Stimulated activated CD4-positive, alpha-beta T cell treated with anti-CD3 and anti-CD28 coated beads, Interleukin-1b, Interleukin-23, amount 100 ng/mL, for 48 hours (primary cell): ENCODE measurements around the gene ELP4.

ENCODE experiments used
- DNase-seq: peaks from one replicate; pipeline ENCODE4 v3.0.0-alpha.2; 2020

Gene ELP4

GRCh38 chr11:31827455-31828206 lies 318.1 kb downstream of the ELP4 start:
- DNase-seq: no peak

DNA sequence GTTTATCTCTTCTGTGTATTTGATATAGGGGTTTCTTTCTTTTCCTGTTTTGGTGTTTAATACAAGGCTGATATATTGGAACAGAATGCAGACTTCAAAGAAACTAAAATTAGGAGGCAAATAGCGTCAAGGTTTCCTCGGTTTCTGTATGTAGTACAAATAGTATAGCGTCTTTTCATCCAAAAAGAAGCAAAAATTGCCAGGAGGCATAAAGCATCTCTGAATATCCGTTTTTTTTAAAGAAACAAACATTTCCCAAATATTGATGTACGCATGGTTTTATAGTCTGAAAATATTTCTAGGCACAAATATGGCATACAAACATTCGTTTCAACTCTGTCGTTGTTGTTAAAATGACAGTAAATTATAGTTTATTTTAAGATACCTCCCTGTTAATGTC lies 318.6 kb downstream of the ELP4 start:
- DNase-seq: no peak

- no peak for DNase-seq
Observed at GRCh38 chr11:31830406-31830805, 320.8 kb downstream of the ELP4 start.

DNA sequence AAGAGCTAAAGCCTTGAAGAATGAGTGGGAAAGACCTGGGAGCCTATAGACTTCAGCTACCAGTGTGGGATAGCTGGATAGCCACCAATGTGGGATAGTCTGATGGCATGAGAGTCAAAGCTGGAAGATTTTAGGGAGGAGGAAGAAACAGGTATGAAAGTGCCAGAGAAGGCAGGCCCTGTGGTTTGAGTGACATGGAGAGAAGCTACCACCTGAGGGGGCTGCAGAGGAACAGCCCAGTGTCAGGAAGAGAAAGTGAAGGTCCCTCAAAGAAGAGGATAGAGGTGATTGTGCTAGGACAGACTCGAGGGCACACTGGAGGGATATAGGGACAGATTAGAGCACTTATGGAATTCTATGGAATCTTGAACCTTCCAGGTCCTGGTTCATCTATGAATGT lies 324.7 kb downstream of the ELP4 start:
- no peak for DNase-seq
